GM23338 (cell line): ENCODE data around the gene MOXD1. TPM values are rescaled to one million over a fixed set of nuclear protein-coding genes. Genes with fewer than 3 reads are reported as not detected.

Experiments
- ATAC-seq: fragments of 200-7000 bp; cut with Tn5 transposase; 3 replicates; pipeline ENCODE4 v1.9.1; 2020
- DNase-seq: peaks from one replicate; pipeline ENCODE4 v3.0.0-alpha.2; 2015; ENCODE audit warnings: low spot score
- H2AFZ ChIP-seq: fragments of 200-600 bp; sonication (generic); 2 replicates; pipeline ENCODE4 v1.8.0; 2016; ENCODE audit warnings: antibody characterized with exemption, mild to moderate bottlenecking, moderate library complexity
- H3F3A ChIP-seq: fragments of 200-600 bp; sonication (generic); replicated peaks from 2 replicates; pipeline ENCODE4 v1.8.0; 2017; ENCODE audit warnings: antibody characterized with exemption, mixed run types, low read depth
- H3K27ac ChIP-seq: fragments of 200-600 bp; sonication (generic); 2 replicates; pipeline ENCODE4 v1.6.1; 2016; ENCODE audit warnings: low read depth
- H3K27me3 ChIP-seq: fragments of 200-600 bp; sonication (generic); 2 replicates; pipeline ENCODE4 v1.8.0; 2016; ENCODE audit warnings: mild to moderate bottlenecking, mixed run types, moderate library complexity; ENCODE audit not compliant: insufficient read depth
- H3K36me3 ChIP-seq: fragments of 200-600 bp; sonication (generic); 2 replicates; pipeline ENCODE4 v1.8.0; 2016; ENCODE audit warnings: mild to moderate bottlenecking; ENCODE audit not compliant: insufficient read depth
- H3K4me1 ChIP-seq: fragments of 200-600 bp; sonication (generic); 2 replicates; pipeline ENCODE4 v1.8.0; 2016; ENCODE audit warnings: mild to moderate bottlenecking, moderate library complexity; ENCODE audit not compliant: insufficient read depth
- H3K4me2 ChIP-seq: fragments of 200-600 bp; sonication (generic); 2 replicates; pipeline ENCODE4 v1.7.1; 2017; ENCODE audit warnings: mixed run types
- H3K4me3 ChIP-seq: fragments of 200-600 bp; sonication (generic); 2 replicates; pipeline ENCODE4 v1.6.1; 2016; ENCODE audit warnings: mixed run types
- H3K79me2 ChIP-seq: fragments of 200-600 bp; sonication (generic); replicated peaks from 2 replicates; pipeline ENCODE4 v1.8.0; 2017; ENCODE audit warnings: mild to moderate bottlenecking; ENCODE audit not compliant: insufficient read depth
- H3K9me2 ChIP-seq: fragments of 200-600 bp; sonication (generic); 2 replicates; pipeline ENCODE4 v1.8.0; 2017; ENCODE audit not compliant: insufficient read depth
- H4K20me1 ChIP-seq: fragments of 200-600 bp; sonication (generic); replicated peaks from 2 replicates; pipeline ENCODE4 v1.8.0; 2017; ENCODE audit warnings: mild to moderate bottlenecking; ENCODE audit not compliant: insufficient read depth
- H3K27ac Mint-ChIP-seq: 2 replicates; pipeline ENCODE4 v1.8.0; 2020; ENCODE audit warnings: inconsistent platforms, mild to moderate bottlenecking, moderate library complexity, mixed read lengths
- H3K27me3 Mint-ChIP-seq: 3 replicates; pipeline ENCODE4 v1.8.0; 2022; ENCODE audit warnings: low read depth, mild to moderate bottlenecking, moderate library complexity, mixed read lengths, inconsistent platforms; ENCODE audit not compliant: insufficient read depth, poor library complexity
- H3K36me3 Mint-ChIP-seq: 3 replicates; pipeline ENCODE4 v1.8.0; 2021; ENCODE audit warnings: low read depth, mild to moderate bottlenecking, inconsistent platforms, moderate library complexity, mixed read lengths
- H3K4me1 Mint-ChIP-seq: 3 replicates; pipeline ENCODE4 v1.8.0; 2020; ENCODE audit warnings: mild to moderate bottlenecking, inconsistent platforms, mixed read lengths
- H3K4me3 Mint-ChIP-seq: 3 replicates; pipeline ENCODE4 v1.8.0; 2021; ENCODE audit warnings: moderate library complexity, mild to moderate bottlenecking, inconsistent platforms, mixed read lengths
- H3K9me3 Mint-ChIP-seq: 3 replicates; pipeline ENCODE4 v1.8.0; 2020; ENCODE audit warnings: moderate library complexity, mild to moderate bottlenecking, inconsistent platforms, mixed read lengths
- EZH2 ChIP-seq: fragments of 200-600 bp; sonication (generic); IDR thresholded peaks from one replicate; pipeline ENCODE4 v1.8.0; 2017; ENCODE audit warnings: antibody characterized with exemption, mild to moderate bottlenecking, low read depth; ENCODE audit not compliant: unreplicated experiment
- NANOG ChIP-seq: IDR thresholded peaks from 2 replicates; pipeline ENCODE4 v1.6.1; 2016; ENCODE audit warnings: antibody characterized with exemption, borderline replicate concordance
- POLR2AphosphoS5 ChIP-seq: IDR thresholded peaks from 2 replicates; pipeline ENCODE4 v1.6.1; 2016; ENCODE audit warnings: antibody characterized with exemption, low read depth
- STAT1 ChIP-seq: IDR thresholded peaks from one replicate; pipeline ENCODE4 v1.6.1; 2016; ENCODE audit warnings: antibody characterized with exemption; ENCODE audit not compliant: unreplicated experiment
- ZNF114 ChIP-seq: fragments of 250-450 bp; sonication (Bioruptor Pico); IDR thresholded peaks from 2 replicates; pipeline ENCODE4 v1.5.0; 2020; ENCODE audit warnings: mild to moderate bottlenecking, moderate library complexity
- polyA plus RNA-seq: library from polyadenylated mRNA; unstranded; fragments of >200 nt; fragmentation: Nextera tagmentation; extraction: Ambion mirVana; gene quantifications from 2 replicates; pipeline ENCODE4 v1.2.1, GENCODE V29; 2016
- total RNA-seq: library from RNA; depleted of rRNA; stranded (reverse); fragments of >200 nt; shearing (Covaris generic); gene quantifications from 2 replicates; pipeline ENCODE4 v1.2.3, GENCODE V29; 2014
- TF ChIP-seq, protein P1 (sequence below), 2 experiments: fragments of 200-600 bp in 1 of 2; sonication (generic) in 1 of 2; conservative IDR thresholded peaks; 2 replicates each; pipeline versions ENCODE4 v1.5.1 to v1.6.1; 2016 to 2017; ENCODE audit warnings: antibody characterized with exemption in 2 of 2, low read depth in 2 of 2, mild to moderate bottlenecking in 2 of 2, moderate library complexity in 1 of 2
- TF ChIP-seq, protein P2 (sequence below): IDR thresholded peaks from 2 replicates; pipeline ENCODE4 v1.6.1; 2016; ENCODE audit warnings: antibody characterized with exemption

Gene MOXD1
- total and polyA plus RNA-seq, 2 experiments from 2014 or later = 1.7 to 4.3 TPM

DNA sequence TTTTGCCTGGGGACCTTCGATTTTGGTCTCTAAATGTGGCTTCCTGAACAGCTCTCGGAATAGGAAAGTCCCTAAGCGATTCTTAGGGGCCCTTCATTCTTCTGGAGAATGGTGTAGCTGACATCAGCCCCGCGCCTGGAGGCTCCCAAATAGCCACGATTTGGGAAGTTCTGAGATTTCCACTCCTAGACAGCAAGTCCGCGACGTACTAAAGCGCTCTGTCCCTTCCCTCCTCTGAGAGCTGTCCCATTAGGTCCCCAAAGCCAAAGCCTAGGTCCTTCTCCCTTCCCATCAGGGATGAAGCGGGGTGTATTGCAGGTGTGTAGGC, 756 bp downstream of the MOXD1 start:
- H2AFZ ChIP-seq = peak overlapping the region; percentile 96
- no peaks in the 10 kb centered on the region for H4K20me1 ChIP-seq
- ATAC-seq (peak; percentile 38), DNase-seq (peak; percentile 55)
- H3K27me3 Mint-ChIP-seq = peaks cover 22% of the 10 kb centered on the region
- peaks cover 64% of the 10 kb centered on the region for H3K27me3 ChIP-seq
- no peaks in the 10 kb centered on the region for H3K9me3 Mint-ChIP-seq
- no peaks in the 10 kb centered on the region for H3K36me3 Mint-ChIP-seq
- H3K27ac Mint-ChIP-seq = no peak overlapping the region
- peaks cover 22% of the 10 kb centered on the region for H3K4me1 Mint-ChIP-seq
- H3K4me2 ChIP-seq = peak overlapping the region; percentile 84
- no peaks in the 10 kb centered on the region for H3F3A ChIP-seq
- H3K9me2 ChIP-seq = no peaks in the 10 kb centered on the region
- TF ChIP-seq EZH2 = peak; percentile 42
- TF ChIP-seq STAT1 = no peak
- TF ChIP-seq POLR2AphosphoS5 = no peak
- H3K27ac ChIP-seq = no peak overlapping the region
- peaks cover 36% of the 10 kb centered on the region for H3K4me1 ChIP-seq
- no peaks in the 10 kb centered on the region for H3K36me3 ChIP-seq
- no peaks in the 10 kb centered on the region for H3K79me2 ChIP-seq
- peak overlapping the region; percentile 82 for H3K4me3 ChIP-seq
- peak overlapping the region; percentile 85 for H3K4me3 Mint-ChIP-seq

DNA sequence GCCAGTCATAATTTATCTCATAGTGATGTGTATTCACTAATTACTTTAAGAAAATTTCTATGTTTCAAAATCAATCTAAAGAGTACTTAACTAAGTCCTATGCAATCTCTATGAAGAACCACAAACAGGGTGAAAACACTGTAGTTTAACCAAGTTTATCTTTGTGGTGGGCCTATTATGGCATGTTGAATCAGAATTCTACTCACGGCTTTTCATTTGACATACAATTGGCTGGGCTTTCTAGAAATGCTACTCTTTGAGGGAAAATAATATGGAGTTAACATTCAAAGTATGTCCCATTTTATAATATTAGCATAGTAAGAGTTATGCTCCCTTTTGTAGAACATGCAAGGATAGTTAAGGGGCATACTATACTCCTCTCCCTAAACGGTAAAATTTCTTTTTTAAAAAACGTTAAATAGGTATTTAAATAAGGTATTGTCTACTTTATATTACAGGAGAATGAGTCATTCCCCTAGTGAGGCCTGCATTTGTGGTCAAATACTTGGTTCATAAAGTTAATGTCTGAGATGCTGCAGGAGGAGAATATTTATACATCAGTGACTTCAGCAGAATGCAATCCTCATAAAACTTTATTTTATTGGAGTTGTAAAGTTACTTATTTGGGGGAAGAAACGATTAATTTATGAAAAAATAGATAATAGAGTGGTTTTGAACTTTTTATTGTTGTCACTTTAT, 1.8 kb downstream of the MOXD1 start:
- peaks cover 22% of the 10 kb centered on the region for H3K27me3 Mint-ChIP-seq
- H3F3A ChIP-seq = no peaks in the 10 kb centered on the region
- TF ChIP-seq, protein P1, sequence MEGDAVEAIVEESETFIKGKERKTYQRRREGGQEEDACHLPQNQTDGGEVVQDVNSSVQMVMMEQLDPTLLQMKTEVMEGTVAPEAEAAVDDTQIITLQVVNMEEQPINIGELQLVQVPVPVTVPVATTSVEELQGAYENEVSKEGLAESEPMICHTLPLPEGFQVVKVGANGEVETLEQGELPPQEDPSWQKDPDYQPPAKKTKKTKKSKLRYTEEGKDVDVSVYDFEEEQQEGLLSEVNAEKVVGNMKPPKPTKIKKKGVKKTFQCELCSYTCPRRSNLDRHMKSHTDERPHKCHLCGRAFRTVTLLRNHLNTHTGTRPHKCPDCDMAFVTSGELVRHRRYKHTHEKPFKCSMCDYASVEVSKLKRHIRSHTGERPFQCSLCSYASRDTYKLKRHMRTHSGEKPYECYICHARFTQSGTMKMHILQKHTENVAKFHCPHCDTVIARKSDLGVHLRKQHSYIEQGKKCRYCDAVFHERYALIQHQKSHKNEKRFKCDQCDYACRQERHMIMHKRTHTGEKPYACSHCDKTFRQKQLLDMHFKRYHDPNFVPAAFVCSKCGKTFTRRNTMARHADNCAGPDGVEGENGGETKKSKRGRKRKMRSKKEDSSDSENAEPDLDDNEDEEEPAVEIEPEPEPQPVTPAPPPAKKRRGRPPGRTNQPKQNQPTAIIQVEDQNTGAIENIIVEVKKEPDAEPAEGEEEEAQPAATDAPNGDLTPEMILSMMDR (conservative IDR thresholded peaks at IDR 0.05; ENCODE audit: low read depth in 2 of 2) = no peak
- TF ChIP-seq POLR2AphosphoS5 = no peak
- TF ChIP-seq, protein P2, sequence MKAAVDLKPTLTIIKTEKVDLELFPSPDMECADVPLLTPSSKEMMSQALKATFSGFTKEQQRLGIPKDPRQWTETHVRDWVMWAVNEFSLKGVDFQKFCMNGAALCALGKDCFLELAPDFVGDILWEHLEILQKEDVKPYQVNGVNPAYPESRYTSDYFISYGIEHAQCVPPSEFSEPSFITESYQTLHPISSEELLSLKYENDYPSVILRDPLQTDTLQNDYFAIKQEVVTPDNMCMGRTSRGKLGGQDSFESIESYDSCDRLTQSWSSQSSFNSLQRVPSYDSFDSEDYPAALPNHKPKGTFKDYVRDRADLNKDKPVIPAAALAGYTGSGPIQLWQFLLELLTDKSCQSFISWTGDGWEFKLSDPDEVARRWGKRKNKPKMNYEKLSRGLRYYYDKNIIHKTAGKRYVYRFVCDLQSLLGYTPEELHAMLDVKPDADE = no peak
- TF ChIP-seq EZH2 = no peak
- no peaks in the 10 kb centered on the region for H3K36me3 ChIP-seq
- H3K27ac Mint-ChIP-seq = no peak overlapping the region
- 0 out of 2 replicates have a peak overlapping the region, but pooled peaks have one; percentile 82 for H3K4me3 ChIP-seq
- H3K27ac ChIP-seq = no peak overlapping the region
- H3K4me1 ChIP-seq = peaks cover 26% of the 10 kb centered on the region
- no peak overlapping the region for H3K4me2 ChIP-seq
- H2AFZ ChIP-seq = no peak overlapping the region
- 0 out of 3 replicates have a peak, but pooled peaks cover 5% of the 10 kb centered on the region for H3K9me3 Mint-ChIP-seq
- ATAC-seq = no peak
- peaks cover 18% of the 10 kb centered on the region for H3K4me1 Mint-ChIP-seq
- peaks cover 64% of the 10 kb centered on the region for H3K27me3 ChIP-seq
- H3K4me3 Mint-ChIP-seq = peak overlapping the region; percentile 85; the same call in 2 of the 3 replicates
- H3K36me3 Mint-ChIP-seq = peaks cover 3% of the 10 kb centered on the region; the same call in 2 of the 3 replicates
- H3K79me2 ChIP-seq = no peaks in the 10 kb centered on the region
- H4K20me1 ChIP-seq = no peaks in the 10 kb centered on the region
- no peak for DNase-seq
- H3K9me2 ChIP-seq = no peaks in the 10 kb centered on the region

DNA sequence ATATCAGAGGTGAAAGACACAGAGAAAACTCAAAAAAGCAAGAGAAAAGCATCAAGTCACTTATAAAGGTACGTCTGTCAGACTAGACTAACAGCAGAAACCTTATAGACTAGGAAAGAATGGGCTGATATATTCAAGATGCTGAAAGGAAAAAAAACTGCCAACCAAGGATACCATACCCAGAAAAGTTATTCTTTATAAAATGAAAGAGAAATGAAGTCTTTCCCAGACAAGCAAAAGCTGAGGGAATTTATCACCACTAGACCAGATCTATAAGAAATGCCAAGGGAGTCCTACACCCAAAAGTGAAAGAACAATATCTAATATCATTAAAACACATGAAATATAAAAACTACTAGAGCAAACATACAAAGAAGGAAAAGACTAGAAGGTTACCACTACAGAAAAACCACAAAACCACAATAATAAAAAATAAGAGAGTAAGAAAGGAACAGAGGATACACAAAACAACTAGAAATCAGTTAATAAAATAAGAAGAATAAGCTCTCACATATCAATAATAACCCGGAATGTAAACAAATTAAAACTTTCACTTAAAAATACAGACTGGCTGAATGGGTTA, 6.2 kb downstream of the MOXD1 start:
- no peaks in the 10 kb centered on the region for H3F3A ChIP-seq
- H2AFZ ChIP-seq = no peak overlapping the region
- H3K27me3 ChIP-seq = peaks cover 26% of the 10 kb centered on the region
- peaks cover 12% of the 10 kb centered on the region for H3K4me1 ChIP-seq
- Mint-ChIP-seq H3K4me1 (peaks cover 21% of the 10 kb centered on the region), H3K27ac (no peak overlapping the region), H3K9me3 (peaks cover 6% of the 10 kb centered on the region; the same call in 1 of the 3 replicates), H3K27me3 (peaks cover 6% of the 10 kb centered on the region), H3K36me3 (peaks cover 3% of the 10 kb centered on the region; the same call in 2 of the 3 replicates), H3K4me3 (no peak overlapping the region)
- H3K27ac ChIP-seq = no peak overlapping the region
- no peaks in the 10 kb centered on the region for H3K36me3 ChIP-seq
- no peak for ATAC-seq
- H3K4me2 ChIP-seq = no peak overlapping the region
- H3K4me3 ChIP-seq = no peak overlapping the region
- DNase-seq = no peak
- no peaks in the 10 kb centered on the region for H4K20me1 ChIP-seq
- H3K79me2 ChIP-seq = no peaks in the 10 kb centered on the region
- no peaks in the 10 kb centered on the region for H3K9me2 ChIP-seq
- TF ChIP-seq NANOG = no peak
- no peak for TF ChIP-seq ZNF114 (CRISPR knock-in tag)
